ENCODE results near the gene RASSF3. TPM values are rescaled to one million over a fixed set of nuclear protein-coding genes. Genes with fewer than 3 reads are reported as not detected.

RASSF3 gene
- total RNA-seq, 2 experiments from 2014 or later: 118 to 127 TPM

DNA sequence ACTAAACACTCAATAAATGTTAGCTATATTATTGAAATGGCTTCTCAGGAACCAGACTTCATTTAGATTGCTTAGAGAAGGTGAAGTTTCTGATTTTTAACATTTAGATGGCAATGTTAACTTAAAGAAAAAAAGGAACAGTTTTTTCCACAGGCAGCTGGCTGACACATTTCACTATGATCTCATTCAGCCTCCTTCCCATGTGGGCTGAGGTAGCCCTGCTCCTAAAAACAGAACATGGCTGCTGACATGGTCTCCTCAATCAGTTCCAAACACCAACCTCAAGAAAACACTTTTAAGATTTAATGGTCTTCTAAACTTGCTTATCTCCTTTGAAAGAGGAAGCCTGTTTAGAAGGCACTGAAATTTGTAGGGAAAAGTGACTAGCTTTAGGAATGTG, 125.1 kb downstream of the RASSF3 start:
- Mint-ChIP-seq H3K9me3 (no peaks in the 10 kb centered on the region), H3K36me3 (ENCODE audit: low read depth) (peaks cover 86% of the 10 kb centered on the region), H3K4me1 (ENCODE audit: low read depth) (peaks cover 21% of the 10 kb centered on the region), H3K27me3 (no peaks in the 10 kb centered on the region), H3K27ac (no peak overlapping the region), H3K4me3 (no peak overlapping the region)
- Histone ChIP-seq H3K27ac (ENCODE audit: low read depth in 1 of 2, low read length in 2 of 2) (no peak overlapping the region), H3K4me3 (ENCODE audit: low read length) (no peak overlapping the region), H3K36me3 (ENCODE audit: insufficient read depth, low read length) (peaks cover 46% of the 10 kb centered on the region), H3K9me3 (ENCODE audit: control insufficient read depth in 1 of 2, insufficient read depth in 1 of 2, low read length in 2 of 2) (no peaks in the 10 kb centered on the region), H3K4me1 (ENCODE audit: insufficient read depth, low read length) (peaks cover 16% of the 10 kb centered on the region), H3K27me3 (ENCODE audit: control insufficient read depth in 1 of 2, insufficient read depth in 2 of 2, low read length in 2 of 2) (no peaks in the 10 kb centered on the region)
- intact Hi-C loops (cut with DNase I, micrococcal nuclease): no loop called here
- no peak for TF ChIP-seq CTCF (IDR thresholded peaks at IDR 0.05)
- DNase-seq (no peak), ATAC-seq (ENCODE audit: poor library complexity) (no peak)
- POLR2A ChIA-PET: interaction anchor here (1.2 kb wide), 1 partner anchor 11 kb away, joined by 4 read pairs; no protein-coding TSS in a partner anchor
- CTCF ChIA-PET: interaction anchor here (0.7 to 1.1 kb wide), 2 partner anchors 9 to 19 kb away, joined by 3 read pairs; no protein-coding TSS in a partner anchor

GRCh38 chr12:64736771-64737170, 126.5 kb downstream of the RASSF3 start:
- H3K4me3 Mint-ChIP-seq: no peak overlapping the region
- peaks cover 85% of the 10 kb centered on the region for H3K36me3 Mint-ChIP-seq (ENCODE audit: low read depth)
- intact Hi-C loops (cut with DNase I, micrococcal nuclease): no loop called here
- no peak overlapping the region for H3K27ac ChIP-seq (ENCODE audit: low read depth in 1 of 2, low read length in 2 of 2)
- no peak overlapping the region for H3K4me3 ChIP-seq (ENCODE audit: low read length)
- H3K27me3 Mint-ChIP-seq: no peaks in the 10 kb centered on the region
- H3K4me1 ChIP-seq (ENCODE audit: insufficient read depth, low read length): peaks cover 7% of the 10 kb centered on the region
- ChIA-PET POLR2A (interaction anchor here (0.6 to 1.2 kb wide), 2 partner anchors 9 to 49 kb away, joined by 3 to 4 read pairs; no protein-coding TSS in a partner anchor), CTCF (interaction anchor here (1.4 kb wide), 1 partner anchor 188 kb away, joined by 3 read pairs; no protein-coding TSS in a partner anchor)
- no peaks in the 10 kb centered on the region for H3K27me3 ChIP-seq (ENCODE audit: control insufficient read depth in 1 of 2, insufficient read depth in 2 of 2, low read length in 2 of 2)
- TF ChIP-seq CTCF (IDR thresholded peaks at IDR 0.05): no peak
- ATAC-seq (ENCODE audit: poor library complexity) (no peak), DNase-seq (no peak)
- H3K4me1 Mint-ChIP-seq (ENCODE audit: low read depth): peaks cover 11% of the 10 kb centered on the region
- H3K36me3 ChIP-seq (ENCODE audit: insufficient read depth, low read length): peaks cover 55% of the 10 kb centered on the region
- H3K9me3 Mint-ChIP-seq: no peaks in the 10 kb centered on the region
- H3K9me3 ChIP-seq (ENCODE audit: control insufficient read depth in 1 of 2, insufficient read depth in 1 of 2, low read length in 2 of 2): no peaks in the 10 kb centered on the region
- H3K27ac Mint-ChIP-seq: no peak overlapping the region

- peak in 10 of 14 experiments; percentile 10 to 59 (median 26) for DNase-seq
- H3K4me3 Mint-ChIP-seq: no peak overlapping the region
- H3K4me1 Mint-ChIP-seq (ENCODE audit: low read depth): peaks cover 11% of the 10 kb centered on the region
- H3K9me3 ChIP-seq (ENCODE audit: control insufficient read depth in 1 of 2, insufficient read depth in 1 of 2, low read length in 2 of 2): no peaks in the 10 kb centered on the region
- no peak overlapping the region for H3K4me3 ChIP-seq (ENCODE audit: low read length)
- no peak for TF ChIP-seq CTCF (IDR thresholded peaks at IDR 0.05)
- intact Hi-C loops (cut with DNase I, micrococcal nuclease): no loop called here
- H3K9me3 Mint-ChIP-seq: no peaks in the 10 kb centered on the region
- peak overlapping the region; percentile 60 for H3K27ac Mint-ChIP-seq
- peak; percentile 81 for ATAC-seq (ENCODE audit: poor library complexity)
- ChIA-PET POLR2A (no interaction called here), CTCF (no interaction called here)
- H3K36me3 ChIP-seq (ENCODE audit: insufficient read depth, low read length): peaks cover 59% of the 10 kb centered on the region
- H3K27ac ChIP-seq (ENCODE audit: low read depth in 1 of 2, low read length in 2 of 2): no peak overlapping the region
- H3K27me3 Mint-ChIP-seq: no peaks in the 10 kb centered on the region
- peaks cover 7% of the 10 kb centered on the region for H3K4me1 ChIP-seq (ENCODE audit: insufficient read depth, low read length)
- no peaks in the 10 kb centered on the region for H3K27me3 ChIP-seq (ENCODE audit: control insufficient read depth in 1 of 2, insufficient read depth in 2 of 2, low read length in 2 of 2)
- H3K36me3 Mint-ChIP-seq (ENCODE audit: low read depth): peaks cover 92% of the 10 kb centered on the region
Observed at GRCh38 chr12:64737539-64737938, 127.2 kb downstream of the RASSF3 start.
